ENCODE results near the gene PAX9.

GRCh38 chr14:36659010-36659821 lies 2.4 kb upstream of the PAX9 start:
- TF ChIP-seq CTCF (IDR thresholded peaks at IDR 0.05) (no peak), POLR2A (IDR thresholded peaks at IDR 0.05) (no peak)

All from thyroid gland (tissue), 4 donors.